Caco-2 (cell line): ENCODE data around the gene SLC38A11. TPM values are rescaled to one million over a fixed set of nuclear protein-coding genes. Genes with fewer than 3 reads are reported as not detected.

Experiments used
- BruUV-seq: library from RNA; stranded (reverse); fragments of 400-500 nt; replicated peaks from 2 replicates; lab custom pipeline; 2021; lab: Mats Ljungman, UMichigan
- CTCF ChIA-PET: fragments of 300-600 bp; sonication (Branson Sonifier 250); formaldehyde crosslinking; loops from one replicate; lab custom pipeline; 2022; ENCODE audit warnings: antibody characterized with exemption; lab: Charles Lee
- POLR2A ChIA-PET: fragments of 300-600 bp; sonication (Branson Sonifier 250); formaldehyde crosslinking; loops from one replicate; lab custom pipeline; 2022; ENCODE audit warnings: antibody characterized with exemption; lab: Charles Lee
- DNase-seq, 2 experiments: peaks; one replicate each; pipeline versions ENCODE4 v3.0.0 to v3.0.0-alpha.2; 2020 to 2022
- H3K27me3 ChIP-seq: replicated peaks from 2 replicates; pipeline ENCODE4 v1.6.0; 2011; ENCODE audit warnings: low read length; ENCODE audit not compliant: control insufficient read depth, insufficient read depth
- H3K36me3 ChIP-seq: 2 replicates; pipeline ENCODE4 v1.5.1; 2011; ENCODE audit warnings: low read length; ENCODE audit not compliant: control insufficient read depth, insufficient read depth
- H3K4me1 ChIP-seq: fragments of 250-450 bp; sonication (Bioruptor Pico); 2 replicates; pipeline ENCODE4 v1.5.1; 2020; ENCODE audit warnings: mild to moderate bottlenecking
- H3K4me3 ChIP-seq: 2 replicates; pipeline ENCODE4 v1.5.1; 2011; ENCODE audit warnings: low read depth, mild to moderate bottlenecking, control low read depth, low read length
- H3K9me3 ChIP-seq: fragments of 250-450 bp; sonication (Bioruptor Pico); 2 replicates; pipeline ENCODE4 v1.5.1; 2020; ENCODE audit warnings: mild to moderate bottlenecking, moderate library complexity
- H3K27ac Mint-ChIP-seq: one replicate; pipeline ENCODE4 v1.8.0; 2022; ENCODE audit warnings: mixed read lengths; ENCODE audit not compliant: unreplicated experiment
- H3K27me3 Mint-ChIP-seq: one replicate; pipeline ENCODE4 v1.8.0; 2022; ENCODE audit warnings: mixed read lengths; ENCODE audit not compliant: insufficient read depth, unreplicated experiment
- H3K36me3 Mint-ChIP-seq: one replicate; pipeline ENCODE4 v1.8.0; 2022; ENCODE audit warnings: mild to moderate bottlenecking, mixed read lengths; ENCODE audit not compliant: insufficient read depth, unreplicated experiment
- H3K4me1 Mint-ChIP-seq: one replicate; pipeline ENCODE4 v1.8.0; 2022; ENCODE audit warnings: low read depth, mixed read lengths; ENCODE audit not compliant: unreplicated experiment
- H3K4me3 Mint-ChIP-seq: one replicate; pipeline ENCODE4 v1.8.0; 2022; ENCODE audit warnings: mild to moderate bottlenecking, moderate library complexity, mixed read lengths; ENCODE audit not compliant: unreplicated experiment
- H3K9me3 Mint-ChIP-seq: one replicate; pipeline ENCODE4 v1.8.0; 2022; ENCODE audit warnings: mixed read lengths; ENCODE audit not compliant: unreplicated experiment
- intact Hi-C: fragments of 100-400 bp; cut with micrococcal nuclease; formaldehyde crosslinking; loops from one replicate; pipeline ENCODE4 v1.10.0; 2022; ENCODE audit not compliant: unreplicated experiment
- total RNA-seq: library from RNA; stranded (reverse); gene quantifications from 2 replicates; pipeline ENCODE4 v1.2.3, GENCODE V29; 2022
- TF ChIP-seq, protein P1 (sequence below), 2 experiments: fragments of 200-600 bp in 1 of 2; IDR thresholded peaks; 1 replicate in 1 of 2; 2 replicates in 1 of 2; pipeline versions ENCODE4 v1.5.1 to v1.8.0; 2011 to 2022; ENCODE audit warnings: antibody characterized with exemption in 1 of 2, control low read depth in 1 of 2, inconsistent platforms in 1 of 2, low read depth in 1 of 2, low read length in 1 of 2, mild to moderate bottlenecking in 1 of 2, moderate library complexity in 1 of 2; ENCODE audit not compliant: insufficient read depth in 1 of 2, severe bottlenecking in 1 of 2, unreplicated experiment in 1 of 2

Gene SLC38A11
- total RNA-seq, 1 experiment from 2014 or later, result 1.6 TPM

DNA sequence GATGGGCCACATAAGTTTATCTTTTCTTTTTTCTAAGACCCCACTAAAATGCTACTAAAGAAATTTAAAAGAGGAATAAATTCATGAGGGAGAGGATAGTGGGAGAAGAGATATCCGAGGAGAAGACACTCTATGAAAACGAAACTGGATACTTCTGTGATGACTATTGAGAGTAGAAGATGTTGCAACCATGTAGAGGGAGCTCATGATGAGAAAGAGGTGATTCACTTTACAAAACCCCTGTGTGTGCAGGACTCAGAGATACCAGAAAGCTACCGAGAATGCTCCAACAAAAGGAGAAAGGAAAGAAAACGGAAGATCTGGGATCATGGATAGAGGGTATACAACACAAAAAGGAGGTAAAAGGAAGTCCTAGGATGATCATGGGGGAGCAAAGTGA, 34.9 kb downstream of the SLC38A11 start:
- no peak for DNase-seq
- no TSS peak for BruUV-seq
- CTCF ChIA-PET, result interaction anchor here (0.6 kb wide), 1 partner anchor 186 kb away, joined by 3 read pairs; no protein-coding TSS in a partner anchor
- intact Hi-C loops, result no loop called here
- Mint-ChIP-seq H3K9me3 (no peaks in the 10 kb centered on the region), H3K36me3 (no peaks in the 10 kb centered on the region), H3K4me1 (peaks cover 13% of the 10 kb centered on the region), H3K27ac (peak overlapping the region; percentile 17), H3K4me3 (no peak overlapping the region), H3K27me3 (no peaks in the 10 kb centered on the region)
- H3K27me3 ChIP-seq, result no peaks in the 10 kb centered on the region
- peaks cover 12% of the 10 kb centered on the region; the same call in 1 of the 2 replicates for H3K4me1 ChIP-seq
- POLR2A ChIA-PET, result no interaction called here
- H3K4me3 ChIP-seq, result no peak overlapping the region
- TF ChIP-seq, protein P1, sequence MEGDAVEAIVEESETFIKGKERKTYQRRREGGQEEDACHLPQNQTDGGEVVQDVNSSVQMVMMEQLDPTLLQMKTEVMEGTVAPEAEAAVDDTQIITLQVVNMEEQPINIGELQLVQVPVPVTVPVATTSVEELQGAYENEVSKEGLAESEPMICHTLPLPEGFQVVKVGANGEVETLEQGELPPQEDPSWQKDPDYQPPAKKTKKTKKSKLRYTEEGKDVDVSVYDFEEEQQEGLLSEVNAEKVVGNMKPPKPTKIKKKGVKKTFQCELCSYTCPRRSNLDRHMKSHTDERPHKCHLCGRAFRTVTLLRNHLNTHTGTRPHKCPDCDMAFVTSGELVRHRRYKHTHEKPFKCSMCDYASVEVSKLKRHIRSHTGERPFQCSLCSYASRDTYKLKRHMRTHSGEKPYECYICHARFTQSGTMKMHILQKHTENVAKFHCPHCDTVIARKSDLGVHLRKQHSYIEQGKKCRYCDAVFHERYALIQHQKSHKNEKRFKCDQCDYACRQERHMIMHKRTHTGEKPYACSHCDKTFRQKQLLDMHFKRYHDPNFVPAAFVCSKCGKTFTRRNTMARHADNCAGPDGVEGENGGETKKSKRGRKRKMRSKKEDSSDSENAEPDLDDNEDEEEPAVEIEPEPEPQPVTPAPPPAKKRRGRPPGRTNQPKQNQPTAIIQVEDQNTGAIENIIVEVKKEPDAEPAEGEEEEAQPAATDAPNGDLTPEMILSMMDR (IDR thresholded peaks at IDR 0.05; ENCODE audit: insufficient read depth in 1 of 2, low read depth in 1 of 2, low read length in 1 of 2, severe bottlenecking in 1 of 2, unreplicated experiment in 1 of 2), result no peak
- no peaks in the 10 kb centered on the region for H3K9me3 ChIP-seq
- no peaks in the 10 kb centered on the region for H3K36me3 ChIP-seq

DNA sequence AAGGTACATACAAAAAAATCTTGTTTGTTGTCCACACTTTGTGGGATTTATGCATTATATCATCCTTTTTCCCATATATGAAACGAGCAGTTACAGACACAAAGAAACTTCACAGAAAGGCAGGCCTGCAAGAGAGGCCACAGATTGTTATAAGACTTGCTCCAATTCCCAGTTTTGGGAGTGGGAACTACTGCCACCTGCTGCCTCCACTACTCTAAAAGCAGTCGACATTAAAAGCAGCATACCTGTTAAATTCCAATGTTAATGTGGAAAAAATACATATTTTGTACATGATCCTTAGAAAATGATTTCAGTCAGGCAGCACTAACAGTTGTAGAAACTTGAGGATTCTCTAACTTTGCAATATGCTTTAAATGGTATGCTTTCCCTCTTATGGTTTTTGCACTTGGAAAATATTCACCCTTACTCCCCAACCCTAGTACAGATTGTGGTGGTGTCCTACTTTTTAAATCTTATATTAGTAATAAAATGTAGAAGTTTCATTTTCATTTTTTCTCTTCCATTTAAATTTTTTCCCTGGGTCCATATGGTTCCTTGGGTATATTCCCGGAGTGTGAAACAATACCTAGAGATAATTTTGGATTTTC, 37.9 kb downstream of the SLC38A11 start:
- Mint-ChIP-seq H3K36me3 (no peaks in the 10 kb centered on the region), H3K27ac (no peak overlapping the region), H3K4me3 (no peak overlapping the region), H3K9me3 (no peaks in the 10 kb centered on the region), H3K27me3 (no peaks in the 10 kb centered on the region), H3K4me1 (peaks cover 26% of the 10 kb centered on the region)
- H3K4me1 ChIP-seq, result peaks cover 40% of the 10 kb centered on the region
- intact Hi-C loops, result loop anchor here (1.0 kb wide), 1 partner anchor 180 kb away; no protein-coding TSS in a partner anchor
- DNase-seq, result peak; percentile 68 to 76
- ChIA-PET CTCF (no interaction called here), POLR2A (no interaction called here)
- no peaks in the 10 kb centered on the region for H3K27me3 ChIP-seq
- TF ChIP-seq, protein P1 (IDR thresholded peaks at IDR 0.05; ENCODE audit: insufficient read depth in 1 of 2, low read depth in 1 of 2, low read length in 1 of 2, severe bottlenecking in 1 of 2, unreplicated experiment in 1 of 2), result peak; percentile 65 to 75
- BruUV-seq, result no TSS peak
- no peak overlapping the region for H3K4me3 ChIP-seq
- H3K9me3 ChIP-seq, result no peaks in the 10 kb centered on the region
- H3K36me3 ChIP-seq, result no peaks in the 10 kb centered on the region

DNA sequence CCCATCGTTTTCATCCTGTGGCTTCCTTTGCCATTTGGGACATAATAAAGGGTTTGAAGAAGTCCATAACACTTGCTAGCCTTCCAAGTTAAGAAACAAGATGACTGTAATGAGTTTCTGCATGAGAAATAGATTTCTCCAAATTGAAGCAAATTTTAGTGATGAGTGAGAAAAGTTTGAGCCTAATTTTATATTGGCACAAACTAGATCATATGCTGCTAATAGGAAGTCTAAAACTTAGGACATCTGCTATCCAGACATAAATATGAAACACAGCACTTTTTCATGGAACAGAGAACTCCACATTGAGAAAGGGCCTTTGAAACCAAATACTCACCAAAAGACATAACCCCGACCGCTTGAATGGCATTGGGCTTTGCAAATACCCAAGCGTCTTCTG, 39.8 kb downstream of the SLC38A11 start:
- TF ChIP-seq, protein P1 (IDR thresholded peaks at IDR 0.05; ENCODE audit: insufficient read depth in 1 of 2, low read depth in 1 of 2, low read length in 1 of 2, severe bottlenecking in 1 of 2, unreplicated experiment in 1 of 2), result no peak
- Mint-ChIP-seq H3K4me1 (peaks cover 23% of the 10 kb centered on the region), H3K27me3 (no peaks in the 10 kb centered on the region), H3K9me3 (no peaks in the 10 kb centered on the region), H3K27ac (no peak overlapping the region), H3K36me3 (no peaks in the 10 kb centered on the region), H3K4me3 (no peak overlapping the region)
- Histone ChIP-seq H3K27me3 (no peaks in the 10 kb centered on the region), H3K4me1 (peaks cover 58% of the 10 kb centered on the region), H3K4me3 (no peak overlapping the region), H3K9me3 (no peaks in the 10 kb centered on the region), H3K36me3 (no peaks in the 10 kb centered on the region)
- intact Hi-C loops, result no loop called here
- CTCF ChIA-PET, result no interaction called here
- no peak for DNase-seq
- no TSS peak for BruUV-seq
- POLR2A ChIA-PET, result no interaction called here
